HL-60 (cell line): ENCODE measurements around the gene MFAP3L.

Source experiments
- POLR2AphosphoS5 ChIP-seq: IDR thresholded peaks from 2 replicates; pipeline ENCODE4 v1.6.1; 2012; ENCODE audit warnings: low read depth
- REST ChIP-seq: IDR thresholded peaks from 2 replicates; pipeline ENCODE4 v1.6.1; 2012; ENCODE audit warnings: low read depth; ENCODE audit not compliant: insufficient replicate concordance
- TF ChIP-seq, protein P1 (sequence below): IDR thresholded peaks from one replicate; pipeline ENCODE4 v1.5.1; 2011; ENCODE audit warnings: low read length, control low read depth, inconsistent platforms; ENCODE audit not compliant: insufficient read depth

GRCh38 chr4:169976951-169977350 lies 49.2 kb downstream of the MFAP3L start:
- TF ChIP-seq, protein P1, sequence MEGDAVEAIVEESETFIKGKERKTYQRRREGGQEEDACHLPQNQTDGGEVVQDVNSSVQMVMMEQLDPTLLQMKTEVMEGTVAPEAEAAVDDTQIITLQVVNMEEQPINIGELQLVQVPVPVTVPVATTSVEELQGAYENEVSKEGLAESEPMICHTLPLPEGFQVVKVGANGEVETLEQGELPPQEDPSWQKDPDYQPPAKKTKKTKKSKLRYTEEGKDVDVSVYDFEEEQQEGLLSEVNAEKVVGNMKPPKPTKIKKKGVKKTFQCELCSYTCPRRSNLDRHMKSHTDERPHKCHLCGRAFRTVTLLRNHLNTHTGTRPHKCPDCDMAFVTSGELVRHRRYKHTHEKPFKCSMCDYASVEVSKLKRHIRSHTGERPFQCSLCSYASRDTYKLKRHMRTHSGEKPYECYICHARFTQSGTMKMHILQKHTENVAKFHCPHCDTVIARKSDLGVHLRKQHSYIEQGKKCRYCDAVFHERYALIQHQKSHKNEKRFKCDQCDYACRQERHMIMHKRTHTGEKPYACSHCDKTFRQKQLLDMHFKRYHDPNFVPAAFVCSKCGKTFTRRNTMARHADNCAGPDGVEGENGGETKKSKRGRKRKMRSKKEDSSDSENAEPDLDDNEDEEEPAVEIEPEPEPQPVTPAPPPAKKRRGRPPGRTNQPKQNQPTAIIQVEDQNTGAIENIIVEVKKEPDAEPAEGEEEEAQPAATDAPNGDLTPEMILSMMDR: no peak
- TF ChIP-seq POLR2AphosphoS5: no peak
- TF ChIP-seq REST: no peak
